GM12891 (cell line): ENCODE measurements around the gene DRAP1. TPM values are rescaled to one million over a fixed set of nuclear protein-coding genes. Genes with fewer than 3 reads are reported as not detected.
A peak's percentile ranks its signal among the peaks of the same experiment; 100 is the strongest.

Source experiments
- DNase-seq: peaks from one replicate; pipeline ENCODE4 v3.0.0; 2011; ENCODE audit warnings: low spot score; ENCODE audit not compliant: insufficient read length
- FAIRE-seq: peaks from 2 replicates; lab custom pipeline; 2011; peaks lifted over from hg19 to GRCh38; lab: Jason Lieb, UNC
- PAX5 ChIP-seq: IDR thresholded peaks from 2 replicates; pipeline ENCODE4 v1.6.1; 2011; ENCODE audit warnings: low read length, moderate library complexity, mild to moderate bottlenecking; ENCODE audit not compliant: insufficient read depth, severe bottlenecking
- POLR2A ChIP-seq: IDR thresholded peaks from 2 replicates; pipeline ENCODE4 v1.6.1; 2011; ENCODE audit warnings: low read depth, low read length, control low read depth
- POLR2AphosphoS5 ChIP-seq: IDR thresholded peaks from 2 replicates; pipeline ENCODE4 v1.6.1; 2011; ENCODE audit warnings: low read depth, low read length, control low read depth
- POU2F2 ChIP-seq: IDR thresholded peaks from 2 replicates; pipeline ENCODE4 v1.6.1; 2011; ENCODE audit warnings: low read depth, mild to moderate bottlenecking, control low read depth, low read length, moderate library complexity
- SPI1 ChIP-seq: IDR thresholded peaks from 2 replicates; pipeline ENCODE4 v1.6.1; 2011; ENCODE audit warnings: low read depth, low read length, control low read depth
- TAF1 ChIP-seq: IDR thresholded peaks from 2 replicates; pipeline ENCODE4 v1.6.1; 2011; ENCODE audit warnings: low read depth, low read length, control low read depth
- polyA plus RNA-seq: library from polyadenylated mRNA; unstranded; fragments of >200 nt; gene quantifications from one replicate; pipeline ENCODE4 v1.2.1, GENCODE V29; 2012; ENCODE audit warnings: low read depth, missing spikeins, inconsistent platforms; ENCODE audit not compliant: missing spikeins

DRAP1 gene, protein sequence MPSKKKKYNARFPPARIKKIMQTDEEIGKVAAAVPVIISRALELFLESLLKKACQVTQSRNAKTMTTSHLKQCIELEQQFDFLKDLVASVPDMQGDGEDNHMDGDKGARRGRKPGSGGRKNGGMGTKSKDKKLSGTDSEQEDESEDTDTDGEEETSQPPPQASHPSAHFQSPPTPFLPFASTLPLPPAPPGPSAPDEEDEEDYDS
- polyA plus RNA-seq, result 144 TPM

DNA sequence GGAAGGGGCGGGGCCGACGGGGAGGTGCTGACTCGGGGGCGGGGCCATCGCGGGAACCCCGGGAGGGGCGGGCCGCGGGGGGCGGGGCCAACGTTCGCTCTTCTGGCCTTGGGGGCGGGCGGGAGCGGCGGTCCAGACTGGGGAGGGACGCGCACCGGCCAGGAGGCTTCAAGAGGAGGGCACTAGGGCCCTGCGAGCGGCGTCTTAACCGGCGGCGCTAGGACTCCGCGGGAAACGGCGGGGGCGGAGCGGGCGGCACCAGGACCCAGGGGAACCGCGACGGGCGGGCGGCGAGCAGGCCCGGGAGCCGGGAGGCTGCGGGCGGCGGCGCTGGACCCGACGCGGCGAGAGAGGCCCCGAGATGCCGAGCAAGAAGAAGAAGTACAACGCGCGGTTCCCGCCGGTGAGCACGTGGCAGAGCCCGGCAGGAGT lies at the start of gene DRAP1:
Gene DRAP1, plus strand, starts transcription at position 286 of the 432 bp plus-strand sequence. Its CDS starts 76 bp downstream, at position 362.
- no peak for TF ChIP-seq POLR2A
- TF ChIP-seq SPI1, result no peak
- TF ChIP-seq POU2F2, result 0 out of 2 replicates have a peak, but pooled peaks have one; percentile 53
- peak; percentile 65 for TF ChIP-seq PAX5
- TF ChIP-seq TAF1, result peak; percentile 37; the same call in 1 of the 2 replicates
- no peak for TF ChIP-seq POLR2AphosphoS5
- peak; percentile 98 for DNase-seq
- FAIRE-seq, result peak; percentile 96

DNA sequence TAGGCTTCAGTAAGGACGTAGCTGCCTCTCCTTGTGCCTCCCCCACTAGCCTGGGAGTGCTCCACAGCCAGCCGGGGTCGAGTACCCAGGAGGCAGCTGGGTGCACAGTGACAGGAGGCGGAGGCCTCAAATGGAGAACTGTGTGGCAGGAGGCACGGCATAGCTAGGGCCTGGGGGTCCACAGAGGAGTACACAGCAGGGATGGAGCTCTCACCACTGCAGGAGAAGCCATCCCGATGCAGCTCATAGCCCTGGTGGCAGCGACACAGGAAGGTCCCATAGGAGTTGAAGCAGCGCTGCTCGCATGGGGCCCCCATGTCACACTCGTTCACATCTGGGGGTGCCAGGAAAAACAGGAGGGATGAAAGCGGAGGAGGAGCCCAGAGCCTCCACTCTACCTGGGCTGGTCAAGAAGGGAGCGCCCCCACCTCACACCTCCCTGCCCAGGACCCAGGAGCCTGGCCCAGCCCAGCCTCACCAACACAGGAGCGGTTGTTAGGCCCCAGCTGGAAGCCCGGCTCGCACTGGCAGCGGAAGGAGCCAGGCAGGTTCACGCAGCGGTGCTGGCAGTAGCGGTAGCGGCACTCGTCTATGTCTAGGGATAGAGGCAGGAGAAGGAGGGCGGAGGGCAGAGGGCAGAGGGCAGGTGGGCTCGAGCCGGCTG lies 49.5 kb upstream of the DRAP1 start:
- TF ChIP-seq PAX5 (no peak), POLR2AphosphoS5 (no peak; the same call in 1 of the 2 replicates), TAF1 (no peak), POU2F2 (peak; percentile 54; the same call in 1 of the 2 replicates), POLR2A (peak; percentile 36), SPI1 (no peak)
- FAIRE-seq, result no peak
- DNase-seq, result no peak

DNA sequence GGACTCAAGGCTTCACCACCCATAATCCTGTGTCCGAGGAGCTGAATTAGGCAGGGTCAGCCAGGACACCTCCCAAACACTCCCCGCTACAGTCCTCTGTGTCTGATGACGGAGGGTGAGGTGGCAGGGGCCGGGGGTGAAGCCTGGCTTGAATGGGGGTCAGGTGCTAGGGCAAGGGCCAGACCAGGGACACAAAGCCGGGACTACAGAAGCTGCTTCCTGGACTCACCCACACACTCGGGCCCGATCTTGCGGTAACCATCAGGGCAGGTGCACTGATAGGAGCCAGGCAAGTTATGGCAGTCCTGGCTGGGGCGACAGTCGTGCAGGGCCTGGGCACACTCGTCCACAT lies 48.9 kb upstream of the DRAP1 start:
- DNase-seq (no peak), FAIRE-seq (no peak)
- TF ChIP-seq POLR2AphosphoS5 (no peak), POLR2A (no peak), POU2F2 (no peak), SPI1 (no peak), TAF1 (no peak), PAX5 (no peak)

DNA sequence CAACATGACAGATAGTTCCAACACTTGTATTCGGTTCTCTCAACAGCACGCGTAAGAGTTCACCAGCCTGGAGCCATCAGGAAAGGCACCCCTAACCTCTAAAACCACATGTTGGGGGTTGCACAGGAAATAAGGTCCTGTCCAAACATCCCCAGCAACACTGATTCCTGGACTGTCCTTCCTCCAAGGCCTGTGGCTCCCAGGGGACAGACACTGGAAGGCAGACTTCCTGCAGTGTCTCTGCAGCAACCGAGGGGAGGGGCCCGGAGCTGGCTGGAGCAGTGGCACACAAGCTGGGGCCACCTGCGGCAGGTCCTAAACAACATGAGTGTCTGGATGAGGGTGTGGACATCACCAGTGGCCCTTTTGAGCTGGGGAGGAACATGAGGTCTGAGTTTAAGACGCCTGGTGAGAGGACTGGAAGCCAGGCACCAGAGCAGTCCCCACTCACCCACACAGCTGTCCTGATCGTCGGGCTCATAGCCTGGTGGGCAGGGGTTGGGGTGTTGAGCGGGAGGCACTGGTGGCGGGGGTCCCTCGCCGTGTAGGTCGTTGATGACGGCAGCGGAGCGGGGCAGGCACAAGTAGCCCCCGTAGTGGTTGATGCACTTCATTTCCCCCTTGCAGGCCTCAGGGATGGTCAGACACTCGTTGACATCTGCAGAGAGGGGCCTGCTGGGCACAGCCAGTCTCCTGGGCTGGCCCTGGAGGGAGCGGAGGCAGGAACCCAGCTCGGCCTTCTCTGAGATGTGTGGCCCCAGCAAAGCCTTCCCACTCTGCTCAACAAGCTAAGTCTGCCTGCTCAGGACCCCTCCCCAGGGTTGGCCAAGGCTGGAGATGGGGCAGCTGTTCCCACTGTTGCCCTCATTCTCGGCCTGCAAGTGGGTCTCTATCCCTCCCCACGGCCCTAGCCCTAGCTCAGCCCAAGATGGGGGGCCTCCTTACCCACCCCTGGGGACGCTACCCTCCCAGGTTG lies 48.2 kb upstream of the DRAP1 start:
- FAIRE-seq (peak; percentile 38), DNase-seq (no peak)
- TF ChIP-seq POLR2AphosphoS5 (no peak; the same call in 1 of the 2 replicates), TAF1 (no peak), POLR2A (no peak; the same call in 1 of the 2 replicates), POU2F2 (no peak), SPI1 (no peak), PAX5 (no peak)

DNA sequence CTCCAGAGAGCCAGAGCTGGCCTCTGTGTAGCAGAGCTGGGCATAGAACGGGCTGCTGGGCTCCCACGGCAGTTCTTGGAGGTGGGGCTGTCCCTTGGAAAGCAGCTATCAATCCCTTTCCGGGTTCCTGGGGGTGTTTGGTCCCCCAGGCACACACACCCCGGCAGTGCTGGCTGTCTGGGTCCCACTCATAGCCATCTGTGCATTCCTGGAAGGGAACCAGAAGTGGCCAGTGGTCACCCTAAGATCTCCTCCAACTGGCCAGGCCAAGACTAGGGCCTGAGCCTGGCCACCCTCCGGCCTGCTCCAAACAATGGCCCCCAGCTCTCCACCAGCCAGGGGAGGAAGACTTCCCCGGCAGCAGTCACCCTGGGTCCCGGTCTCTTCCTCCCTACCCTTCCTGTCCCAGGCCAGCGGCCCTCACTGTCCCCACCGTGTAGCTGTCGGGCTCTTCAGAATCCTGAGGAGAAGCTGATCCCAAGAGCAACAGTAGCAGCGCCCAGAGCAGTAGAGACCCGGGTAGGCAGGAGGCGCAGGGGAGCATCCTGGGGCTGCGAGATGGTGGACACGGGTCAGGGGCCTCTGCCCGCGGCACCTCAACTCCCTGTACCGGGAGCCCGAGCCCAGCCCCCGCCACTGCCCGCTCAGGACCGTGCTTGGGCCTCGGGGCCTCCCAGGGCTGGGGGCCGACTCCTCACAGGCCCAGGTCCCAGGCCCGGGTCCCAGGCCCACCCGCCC lies 47.2 kb upstream of the DRAP1 start:
- DNase-seq (no peak), FAIRE-seq (no peak)
- TF ChIP-seq PAX5 (no peak), POLR2AphosphoS5 (no peak), POLR2A (no peak), POU2F2 (no peak), TAF1 (no peak), SPI1 (no peak)

DNA sequence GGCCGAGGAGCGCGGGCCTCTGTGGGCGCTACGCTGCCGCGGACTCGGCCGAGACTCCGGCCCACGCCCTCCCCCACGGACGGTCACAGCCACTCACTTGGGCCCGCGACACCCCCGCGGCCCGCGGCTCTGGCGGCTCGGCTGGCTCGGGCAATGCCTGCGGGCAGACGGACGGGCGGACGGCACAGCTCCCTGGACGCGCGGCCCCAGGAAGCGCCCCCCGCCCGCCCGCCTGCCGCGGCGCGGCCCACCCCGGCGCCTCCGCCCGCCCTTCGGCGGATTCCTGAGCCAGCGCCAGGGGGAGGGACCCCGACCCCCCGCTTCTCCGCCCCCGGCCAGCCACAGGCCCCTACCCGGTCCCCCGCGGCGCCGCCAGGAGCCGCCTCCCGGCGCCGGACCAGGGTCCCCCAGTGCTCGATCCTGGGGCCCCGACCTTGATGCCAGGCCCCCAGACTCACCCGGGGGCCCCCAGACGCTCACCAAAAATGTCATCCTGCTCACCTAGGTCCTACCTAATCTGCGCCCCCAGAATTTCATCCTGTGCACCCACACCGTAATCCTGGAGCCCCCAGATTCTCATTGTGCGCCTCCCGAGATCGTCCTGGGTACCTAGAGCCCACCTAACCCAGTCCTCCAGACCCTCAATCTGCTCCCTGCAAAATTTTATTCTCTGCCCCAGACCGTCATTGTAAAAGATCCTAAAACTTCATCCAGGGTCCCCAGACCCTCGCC lies 46.5 kb upstream of the DRAP1 start, which contains the start of gene EFEMP2:
Gene EFEMP2, minus strand, starts transcription at position 215 of the 732 bp plus-strand sequence. CDS start 446 bp downstream, outside the sequence.
- FAIRE-seq, result no peak
- TF ChIP-seq TAF1 (no peak), POLR2AphosphoS5 (no peak), POLR2A (no peak; the same call in 1 of the 2 replicates), PAX5 (no peak), SPI1 (no peak), POU2F2 (no peak)
- no peak for DNase-seq

DNA sequence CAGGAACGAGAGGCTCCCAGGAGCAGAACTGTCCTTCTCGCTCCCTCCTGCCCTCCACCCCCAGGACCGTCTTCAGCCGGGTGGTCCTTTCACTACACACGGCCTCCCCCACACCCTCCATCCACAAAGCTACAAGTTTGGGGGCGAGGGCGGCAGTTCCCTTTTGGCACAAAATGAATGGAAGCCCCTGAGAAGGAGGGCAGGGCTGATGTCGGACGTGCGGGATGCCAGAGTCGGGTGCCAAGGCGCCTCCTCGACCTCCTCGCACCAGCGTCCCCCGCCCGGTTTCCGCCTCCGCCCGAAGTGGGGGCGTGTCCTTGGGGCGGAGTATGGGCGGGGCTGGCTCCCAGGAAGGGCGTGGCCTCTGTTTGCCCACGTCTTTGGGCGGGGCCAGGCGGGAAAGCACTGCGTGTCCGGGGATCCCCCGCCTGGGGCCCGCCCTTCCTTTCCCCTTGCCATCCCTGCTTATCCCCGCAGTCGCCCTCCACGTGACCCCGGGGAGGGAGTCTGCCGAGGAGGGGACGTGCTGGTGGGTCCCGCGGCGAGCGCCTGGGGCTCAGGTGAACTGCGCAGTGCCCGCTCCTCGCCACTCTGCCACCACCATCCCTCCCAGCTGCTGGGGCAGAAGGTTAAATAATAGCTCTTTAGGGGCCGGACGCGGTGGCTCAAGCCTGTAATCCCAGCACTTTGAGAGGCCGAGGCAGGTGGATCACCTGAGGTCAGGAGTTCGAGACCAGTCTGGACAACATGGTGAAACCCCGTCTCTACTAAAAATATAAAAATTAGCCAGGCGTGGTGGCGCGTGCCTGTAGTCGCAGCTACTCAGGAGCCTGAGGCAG lies 45.7 kb upstream of the DRAP1 start:
- peak; percentile 98 for DNase-seq
- TF ChIP-seq POLR2A (peak; percentile 39; the same call in 1 of the 2 replicates), POU2F2 (no peak), SPI1 (no peak)

DNA sequence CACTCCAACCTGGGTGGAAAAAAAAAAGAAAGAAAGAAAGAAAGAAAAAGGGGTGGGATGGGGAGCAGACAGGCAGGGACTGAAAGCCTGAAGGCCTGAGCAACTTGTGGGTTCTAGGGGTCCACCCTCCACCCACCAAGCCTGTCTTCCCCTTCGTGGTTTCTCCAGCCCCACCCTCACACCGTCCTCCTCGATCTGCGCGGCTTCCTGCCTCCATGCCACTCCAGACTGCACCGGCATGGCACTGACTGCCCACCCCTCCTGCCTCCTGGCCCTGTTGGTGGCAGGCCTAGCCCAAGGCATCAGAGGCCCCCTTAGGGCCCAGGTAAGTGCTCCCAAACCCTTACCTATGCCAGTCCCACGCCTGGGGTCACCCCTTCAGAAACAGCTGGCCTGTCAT lies 39.6 kb upstream of the DRAP1 start, which contains the start of gene CTSW:
Gene CTSW, plus strand, starts transcription at position 221 of the 400 bp plus-strand sequence. Its CDS starts 18 bp downstream, at position 239.
- DNase-seq (no peak), FAIRE-seq (peak; percentile 47)
- no peak for TF ChIP-seq POU2F2

More for the DNA sequence above, 45.7 kb upstream of the DRAP1 start:
- peak; percentile 100 for FAIRE-seq
